Measurements from ENCODE around the gene PODXL2.
"Not testable (repeated sequence)": the region's sequence is repeated elsewhere in the genome, so short reads cannot be mapped to it uniquely, and the experiment has no call there.

PODXL2 gene

DNA sequence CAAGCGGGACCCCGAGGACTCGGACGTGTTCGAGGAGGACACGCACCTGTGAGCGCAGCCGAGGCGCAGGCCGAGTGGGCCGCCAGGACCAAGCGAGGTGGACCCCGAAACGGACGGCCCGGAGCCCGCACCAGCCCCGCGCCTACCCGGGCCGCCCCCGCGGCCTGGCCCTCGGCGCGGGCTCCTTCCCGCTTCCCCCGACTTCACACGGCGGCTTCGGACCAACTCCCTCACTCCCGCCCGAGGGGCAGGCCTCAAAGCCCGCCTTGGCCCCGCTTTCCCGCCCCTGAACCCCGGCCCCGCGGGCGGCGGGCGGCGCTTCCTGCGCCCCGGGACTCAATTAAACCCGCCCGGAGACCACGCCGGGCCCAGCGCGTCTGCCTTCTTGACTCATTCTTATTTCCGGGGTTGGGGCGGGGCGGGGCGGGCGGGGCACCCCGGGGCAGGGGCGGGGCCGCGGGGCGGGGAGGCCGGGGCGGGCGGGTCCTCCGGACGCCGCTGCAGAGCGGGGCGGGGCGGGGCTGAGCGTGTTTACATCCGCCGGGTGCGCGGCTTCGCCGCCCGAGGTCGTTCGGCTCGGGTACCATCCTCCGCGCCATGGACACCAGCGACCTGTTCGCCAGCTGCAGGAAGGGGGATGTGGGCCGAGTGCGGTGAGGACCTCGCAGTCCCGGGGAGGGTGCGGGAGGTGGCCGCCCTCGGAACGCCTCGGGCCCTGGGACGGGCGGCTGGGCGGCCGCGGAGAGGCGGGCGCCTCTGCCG lies 43.6 kb downstream of the PODXL2 start, which contains the start of gene ABTB1:
Gene ABTB1 (plus strand): TSS at position 524 of the 762 bp plus-strand sequence. CDS start 74 bp downstream, at position 598.
- no peak for DNase-seq (ENCODE audit: low read depth, low spot score)
- H3K27ac ChIP-seq, result peak within 1 kb of the TSS; percentile 60

DNA sequence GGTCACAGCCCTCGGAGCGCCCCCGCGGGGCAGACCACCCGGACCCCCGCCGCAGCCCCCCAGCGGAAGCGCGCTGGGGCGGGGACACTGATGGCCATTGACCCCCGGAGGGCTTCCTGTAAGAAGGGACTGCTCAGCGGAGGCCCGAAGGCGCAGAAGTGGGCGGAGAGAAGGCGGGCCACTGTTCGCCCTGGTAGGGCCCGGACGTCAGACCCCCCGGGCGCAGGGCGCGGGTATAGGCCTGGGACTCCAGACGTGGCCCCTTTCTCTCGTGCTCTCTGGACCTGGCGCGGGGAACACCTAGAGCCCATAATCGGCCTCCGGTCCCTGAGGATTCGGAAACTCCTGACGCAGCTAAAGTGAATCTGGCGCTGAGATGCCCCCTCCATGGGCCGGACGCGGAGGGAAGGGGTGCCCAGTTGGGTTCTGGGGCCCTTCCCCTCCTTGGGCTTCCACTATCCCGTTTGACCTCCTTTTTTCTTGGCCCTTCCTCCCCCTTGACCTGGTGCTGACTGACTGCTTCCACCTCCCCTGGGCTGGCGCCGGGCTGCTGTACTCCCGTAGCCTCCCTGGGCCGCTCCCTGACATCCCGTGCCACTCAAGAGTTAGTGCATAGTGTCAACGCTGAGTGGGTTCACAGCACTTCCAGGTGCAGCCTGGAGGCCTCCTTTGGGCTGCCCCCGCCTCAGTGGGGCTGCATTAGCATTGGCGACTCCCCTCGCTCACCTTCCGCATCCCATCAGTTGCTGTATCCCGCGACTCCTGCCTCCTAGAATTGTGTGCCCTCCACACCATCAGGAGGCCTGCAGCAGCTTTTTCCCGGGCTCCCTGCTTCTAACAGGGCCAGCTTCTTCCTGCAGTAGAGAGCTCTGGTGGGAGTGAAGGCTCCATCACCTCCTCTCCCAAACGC lies 44.5 kb downstream of the PODXL2 start:
- DNase-seq (ENCODE audit: low read depth, low spot score), result no peak
- peak overlapping the region; percentile 60 for H3K27ac ChIP-seq

DNA sequence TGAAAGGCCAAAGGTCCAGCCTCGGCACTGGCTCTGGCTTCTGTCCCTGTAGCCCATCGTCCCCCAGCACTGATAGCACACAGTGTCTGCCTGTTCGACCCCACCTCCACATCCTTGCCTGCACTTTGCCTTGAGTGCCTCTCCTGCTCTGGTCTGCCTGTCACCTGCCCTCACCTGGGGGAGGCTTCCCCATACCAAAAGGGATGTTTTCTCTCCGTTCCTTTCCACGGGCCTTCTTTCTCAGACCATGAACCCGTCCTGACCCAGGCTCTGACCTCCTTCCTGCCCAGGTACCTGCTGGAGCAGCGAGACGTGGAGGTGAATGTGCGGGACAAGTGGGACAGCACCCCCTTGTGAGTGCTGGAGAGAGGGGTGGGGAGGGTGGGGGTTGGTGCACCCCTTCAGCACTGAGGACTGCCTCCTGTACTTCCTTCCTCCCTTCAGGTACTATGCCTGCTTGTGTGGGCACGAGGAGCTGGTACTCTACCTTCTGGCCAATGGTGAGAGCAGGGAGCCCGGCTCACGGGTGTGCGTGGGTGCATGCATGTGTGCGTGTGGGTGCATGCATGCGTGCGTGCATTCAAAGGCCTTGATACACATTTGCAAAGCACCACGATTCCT lies 45.2 kb downstream of the PODXL2 start:
- no peak for DNase-seq (ENCODE audit: low read depth, low spot score)
- H3K27ac ChIP-seq, result no peak overlapping the region

DNA sequence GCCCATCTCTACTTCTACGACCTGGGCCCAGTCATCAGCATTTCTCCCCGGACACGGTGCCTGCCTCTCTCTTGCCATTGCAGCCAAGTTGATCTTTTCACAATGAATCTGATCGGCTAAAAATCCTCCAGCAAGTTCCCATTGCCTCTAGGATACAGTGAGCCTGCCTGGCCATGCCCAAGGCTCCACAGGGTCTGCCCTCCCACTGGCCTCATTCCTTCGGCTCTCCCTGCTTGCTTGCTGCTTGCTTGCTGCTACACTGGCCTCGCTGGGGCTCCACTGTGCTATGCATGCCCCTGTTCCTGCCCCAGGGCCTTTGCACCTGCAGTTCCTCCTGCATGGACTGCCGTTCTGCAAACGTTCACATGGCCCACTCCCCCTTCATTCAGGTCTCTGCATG lies 45.8 kb downstream of the PODXL2 start:
- H3K27ac ChIP-seq, result no peak overlapping the region
- DNase-seq (ENCODE audit: low read depth, low spot score), result no peak

DNA sequence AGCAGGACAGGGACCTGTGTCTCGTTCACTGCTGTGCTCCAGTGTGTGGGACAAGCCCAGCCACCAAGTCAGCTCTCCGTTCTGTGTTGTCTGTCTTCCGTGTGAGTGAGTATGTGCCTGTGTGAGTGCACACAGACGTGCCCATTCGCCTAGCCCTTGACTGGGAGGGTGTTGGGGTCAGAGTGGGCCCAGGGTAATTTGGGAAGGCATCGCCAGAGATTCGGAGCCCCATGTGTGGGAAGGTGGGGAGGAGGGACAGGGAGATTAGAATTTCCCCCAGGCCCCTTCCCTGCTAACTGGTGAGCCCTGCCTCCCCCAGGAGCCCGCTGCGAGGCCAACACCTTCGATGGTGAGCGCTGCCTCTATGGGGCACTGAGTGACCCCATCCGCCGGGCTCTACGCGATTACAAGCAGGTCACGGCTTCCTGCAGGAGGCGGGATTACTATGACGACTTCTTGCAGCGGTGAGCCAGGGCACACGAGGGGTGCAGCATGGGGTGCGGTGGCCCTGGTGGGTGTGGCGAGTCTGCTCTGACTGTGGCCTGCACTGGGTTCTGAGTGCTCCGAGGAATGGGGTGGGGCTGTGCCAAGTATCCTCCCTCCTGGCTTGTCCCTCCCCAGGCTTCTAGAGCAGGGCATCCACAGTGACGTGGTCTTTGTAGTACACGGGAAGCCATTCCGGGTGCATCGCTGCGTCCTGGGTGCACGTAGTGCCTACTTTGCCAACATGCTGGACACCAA lies 46.8 kb downstream of the PODXL2 start:
- no peak for DNase-seq (ENCODE audit: low read depth, low spot score)

DNA sequence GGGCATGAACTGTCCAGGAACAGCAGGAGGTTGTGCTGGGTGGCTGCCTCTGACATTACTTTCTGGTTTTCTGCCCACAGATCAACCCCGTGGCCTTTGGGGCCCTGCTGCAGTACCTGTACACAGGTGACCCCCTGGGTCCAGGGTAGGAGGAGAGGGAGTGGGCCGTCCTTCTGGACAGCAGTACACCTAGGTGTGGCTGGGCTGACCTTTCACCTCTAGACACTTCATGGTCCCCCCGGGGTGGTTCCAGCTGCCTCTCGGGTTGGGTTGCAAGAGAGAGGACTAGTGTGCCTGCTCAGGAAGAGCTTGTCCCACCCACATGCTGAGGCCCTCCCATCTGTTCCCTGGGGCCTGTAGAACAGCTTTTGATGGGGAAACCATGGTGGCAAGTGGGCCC lies 47.5 kb downstream of the PODXL2 start:
- no peak for DNase-seq (ENCODE audit: low read depth, low spot score)
- no peak overlapping the region for H3K27ac ChIP-seq

More for the DNA sequence above, 46.8 kb downstream of the PODXL2 start:
- no peak overlapping the region for H3K27ac ChIP-seq

DNA sequence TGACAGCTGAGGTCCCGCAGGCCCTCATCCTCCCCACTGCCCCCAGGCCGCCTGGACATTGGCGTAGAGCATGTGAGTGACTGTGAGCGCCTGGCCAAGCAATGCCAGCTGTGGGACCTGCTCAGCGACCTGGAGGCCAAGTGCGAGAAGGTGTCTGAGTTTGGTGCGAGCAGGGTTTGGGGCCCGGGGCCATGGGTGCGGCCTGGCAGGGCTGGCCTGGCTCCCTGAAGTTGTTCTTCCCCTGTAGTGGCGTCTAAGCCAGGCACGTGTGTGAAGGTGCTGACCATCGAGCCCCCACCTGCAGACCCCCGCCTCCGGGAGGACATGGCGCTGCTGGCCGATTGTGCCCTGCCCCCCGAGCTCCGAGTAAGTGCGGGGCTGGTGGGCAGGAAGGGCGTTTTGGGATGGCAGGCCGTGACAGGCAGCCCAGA lies 48.0 kb downstream of the PODXL2 start:
- DNase-seq (ENCODE audit: low read depth, low spot score), result no peak
- H3K27ac ChIP-seq, result no peak overlapping the region

DNA sequence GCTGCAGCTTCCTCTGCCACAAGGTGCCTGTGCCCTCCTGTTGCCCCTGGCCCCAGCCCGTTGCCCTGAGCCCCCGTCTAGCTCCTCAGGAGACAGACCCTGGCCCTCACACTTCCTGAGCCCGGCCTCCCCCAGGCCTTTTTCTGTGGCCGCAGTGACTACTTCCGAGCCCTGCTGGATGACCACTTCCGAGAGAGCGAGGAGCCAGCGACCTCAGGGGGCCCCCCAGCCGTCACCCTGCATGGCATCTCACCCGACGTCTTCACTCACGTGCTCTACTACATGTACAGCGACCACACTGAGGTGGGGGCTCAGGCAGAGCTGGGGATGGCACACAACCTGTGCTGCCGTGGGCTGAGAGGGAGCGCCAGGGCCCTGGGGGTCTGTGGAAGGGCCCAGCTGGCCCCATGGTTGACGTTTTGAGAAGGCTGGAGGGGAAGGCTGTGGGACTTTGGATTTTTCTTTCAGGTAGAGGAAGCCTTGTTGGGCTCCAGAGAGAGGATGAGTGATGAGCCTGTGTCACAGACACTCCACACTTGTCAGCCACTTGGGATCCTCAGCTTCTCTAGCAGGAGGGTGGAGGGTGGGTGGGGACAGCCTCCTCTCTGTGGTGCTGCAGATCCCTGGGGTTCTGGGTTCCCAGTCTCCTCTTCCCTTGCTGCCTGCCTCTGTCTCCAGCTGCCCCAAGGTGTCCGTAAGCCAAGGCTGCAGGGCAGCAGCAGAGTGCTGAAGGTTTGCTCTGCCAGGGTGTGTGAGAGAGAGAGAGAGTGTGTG lies 48.7 kb downstream of the PODXL2 start:
- H3K27ac ChIP-seq, result no peak overlapping the region
- DNase-seq (ENCODE audit: low read depth, low spot score), result no peak

DNA sequence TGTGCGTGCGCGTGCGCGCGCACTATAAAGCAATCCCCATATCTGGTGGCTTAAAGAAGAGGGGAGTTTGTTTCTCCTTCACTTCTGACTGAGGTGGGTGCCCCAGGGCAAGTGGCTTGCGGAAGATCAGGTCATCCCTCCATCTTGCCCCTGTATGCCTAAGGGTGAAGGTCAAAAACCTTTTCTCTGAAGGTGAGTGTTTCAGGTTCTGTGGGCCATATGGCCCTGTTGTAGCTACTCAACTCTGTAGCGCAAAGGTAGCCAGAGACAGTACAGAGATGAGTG lies 49.3 kb downstream of the PODXL2 start:
- DNase-seq (ENCODE audit: low read depth, low spot score), result no peak
- no peak overlapping the region for H3K27ac ChIP-seq

DNA sequence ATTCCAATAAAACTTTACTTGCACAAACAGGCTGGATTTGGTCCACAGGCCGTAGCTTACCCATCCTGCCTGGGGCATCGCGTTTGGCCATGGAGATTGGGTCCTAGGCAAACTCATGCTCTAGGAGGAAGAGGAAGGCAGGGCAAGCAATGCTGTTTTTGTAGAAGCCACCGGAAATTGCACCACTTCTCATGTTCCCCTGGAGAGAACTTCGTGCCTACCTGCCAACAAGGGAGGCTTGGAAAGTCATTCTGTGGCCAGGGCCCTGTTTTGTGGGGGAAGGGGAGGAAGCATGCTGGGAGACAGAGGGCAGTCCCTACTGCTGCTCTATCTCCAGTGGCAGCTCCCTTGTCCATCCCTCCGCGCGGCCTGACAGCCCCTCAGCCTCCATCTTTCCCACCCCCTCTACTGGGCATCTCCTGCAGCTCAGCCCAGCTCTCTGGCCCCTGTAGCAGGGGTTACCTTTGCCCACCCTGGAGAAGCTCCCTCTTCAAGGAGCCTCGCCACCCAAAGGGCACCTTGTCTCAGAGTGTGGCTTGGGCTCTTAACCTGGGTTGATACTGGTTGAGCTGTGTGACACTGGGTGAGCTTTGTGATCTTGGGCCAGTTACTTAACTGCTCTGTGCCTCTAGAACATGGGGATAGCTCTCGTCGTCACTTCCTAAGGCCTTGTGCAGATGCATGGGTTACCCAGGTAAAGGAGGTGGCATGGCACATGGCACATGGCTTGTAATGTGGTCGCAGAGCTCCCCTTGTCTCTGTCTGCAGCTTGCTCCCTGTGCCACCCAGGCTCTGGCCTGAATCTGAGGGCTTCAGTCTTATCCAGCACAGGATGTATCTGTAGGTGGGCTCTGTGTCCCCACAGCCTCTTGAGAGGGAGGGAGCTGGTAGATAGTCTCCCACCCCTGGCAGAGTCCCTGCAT lies 49.9 kb downstream of the PODXL2 start:
- H3K27ac ChIP-seq, result no peak overlapping the region
- DNase-seq (ENCODE audit: low read depth, low spot score), result no peak

DNA sequence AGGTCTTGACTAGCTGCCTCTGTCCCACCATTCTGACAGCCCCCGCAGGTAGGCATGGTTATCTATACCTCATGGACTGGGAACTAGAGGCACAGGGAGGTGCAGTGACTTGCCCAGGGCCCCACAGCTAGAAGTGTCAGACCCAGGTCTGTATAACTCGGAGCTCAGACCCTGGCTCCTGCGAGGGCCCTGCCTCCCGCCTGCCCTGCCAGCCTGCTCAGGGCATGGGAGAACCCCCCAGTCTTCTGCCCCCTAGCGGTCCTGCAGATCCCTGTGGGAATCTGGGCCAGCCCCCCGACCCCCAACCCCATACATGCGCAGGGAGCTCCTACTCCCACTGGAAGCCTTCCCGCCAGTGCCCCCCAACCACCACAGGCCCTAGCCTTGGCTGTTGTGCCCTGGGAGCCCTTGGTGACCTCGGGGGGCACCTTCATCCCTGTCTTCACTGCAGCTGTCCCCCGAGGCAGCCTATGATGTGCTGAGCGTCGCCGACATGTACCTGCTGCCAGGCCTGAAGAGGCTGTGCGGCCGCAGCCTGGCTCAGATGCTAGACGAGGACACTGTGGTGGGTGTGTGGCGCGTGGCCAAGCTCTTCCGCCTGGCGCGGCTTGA lies 50.7 kb downstream of the PODXL2 start:
- H3K27ac ChIP-seq, result no peak overlapping the region
- DNase-seq (ENCODE audit: low read depth, low spot score), result no peak

DNA sequence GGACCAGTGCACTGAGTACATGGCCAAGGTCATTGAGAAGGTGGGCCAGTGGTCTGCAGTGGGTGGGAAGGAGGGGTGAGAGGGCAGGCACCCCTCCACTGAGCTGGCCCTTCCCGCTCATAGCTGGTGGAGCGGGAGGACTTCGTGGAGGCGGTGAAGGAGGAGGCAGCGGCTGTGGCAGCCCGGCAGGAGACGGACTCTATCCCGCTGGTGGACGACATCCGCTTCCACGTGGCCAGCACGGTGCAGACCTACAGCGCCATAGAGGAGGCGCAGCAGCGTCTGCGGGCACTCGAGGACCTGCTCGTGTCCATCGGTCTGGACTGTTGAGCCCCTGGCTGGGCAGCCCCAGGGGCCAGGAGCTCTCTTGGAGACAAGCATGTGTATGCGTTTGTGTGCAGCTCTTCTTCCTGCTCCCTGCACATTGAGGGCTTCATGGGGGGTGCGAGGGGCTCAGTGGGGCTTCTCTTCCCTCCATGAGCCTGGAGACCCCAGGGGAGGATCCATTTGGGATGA lies 51.2 kb downstream of the PODXL2 start:
- no peak for DNase-seq (ENCODE audit: low read depth, low spot score)
- no peak overlapping the region for H3K27ac ChIP-seq

DNA sequence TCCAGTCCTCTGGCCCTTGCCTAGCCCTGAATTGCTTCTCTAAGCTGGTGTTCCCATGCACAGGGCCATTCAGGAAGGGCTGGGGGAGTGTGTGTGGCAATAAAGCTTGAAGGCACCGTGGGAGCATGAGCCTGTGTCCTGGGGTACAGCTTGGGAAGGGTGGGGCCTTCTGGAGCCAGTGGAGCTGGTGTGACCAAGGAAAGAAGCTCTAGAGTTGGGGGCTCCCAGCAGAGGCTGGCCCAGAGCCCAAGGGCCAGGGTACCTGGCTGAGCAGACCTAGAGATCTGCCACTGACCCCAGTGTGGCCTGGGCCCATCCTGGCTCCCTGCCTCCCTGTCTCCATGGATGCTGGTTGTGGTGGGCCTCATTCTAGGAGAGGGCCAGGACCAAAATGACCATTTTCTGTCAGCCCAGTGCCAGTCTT lies 51.8 kb downstream of the PODXL2 start:
- no peak for DNase-seq (ENCODE audit: low read depth, low spot score)
- no peak overlapping the region for H3K27ac ChIP-seq

DNA sequence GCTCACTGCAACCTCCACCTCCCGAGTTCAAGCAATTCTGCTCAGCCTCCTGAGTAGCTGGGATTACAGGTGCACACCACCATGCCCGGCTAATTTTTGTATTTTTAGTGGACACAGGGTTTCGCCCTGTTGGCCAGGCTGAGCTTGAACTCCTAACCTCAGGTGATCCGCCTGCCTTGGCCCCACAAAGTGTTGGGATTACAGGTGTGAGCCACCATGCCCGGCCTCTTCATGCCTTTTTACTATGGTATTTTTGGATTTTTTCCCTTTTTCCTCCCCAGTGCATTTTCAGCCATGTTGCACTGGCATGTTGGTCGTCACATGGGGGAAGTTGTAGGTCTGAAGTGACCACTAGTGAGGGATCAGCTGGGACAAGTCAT lies 53.2 kb downstream of the PODXL2 start:
- DNase-seq (ENCODE audit: low read depth, low spot score); H3K27ac ChIP-seq: not testable (repeated sequence)

DNA sequence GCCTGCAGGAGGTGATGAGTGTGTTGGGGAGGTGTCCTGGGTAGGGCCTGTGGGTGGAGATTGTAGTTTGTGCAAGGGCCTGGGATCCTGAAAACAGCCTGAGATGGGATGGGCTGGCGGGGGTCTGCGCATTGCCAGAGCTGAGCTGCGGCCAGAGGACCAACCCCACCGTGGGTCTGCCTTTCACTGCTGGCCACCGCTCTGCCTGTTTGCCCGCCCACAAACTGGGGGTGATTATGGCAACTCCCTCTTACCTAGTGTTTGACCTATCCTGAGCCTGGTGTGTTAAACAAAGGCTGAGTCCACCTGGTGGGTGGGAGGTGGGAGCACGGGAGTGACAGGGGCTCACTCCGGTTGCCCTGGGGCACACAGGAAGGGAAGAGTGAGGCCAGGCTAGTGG lies 53.6 kb downstream of the PODXL2 start:
- no peak overlapping the region for H3K27ac ChIP-seq
- DNase-seq (ENCODE audit: low read depth, low spot score), result no peak

DNA sequence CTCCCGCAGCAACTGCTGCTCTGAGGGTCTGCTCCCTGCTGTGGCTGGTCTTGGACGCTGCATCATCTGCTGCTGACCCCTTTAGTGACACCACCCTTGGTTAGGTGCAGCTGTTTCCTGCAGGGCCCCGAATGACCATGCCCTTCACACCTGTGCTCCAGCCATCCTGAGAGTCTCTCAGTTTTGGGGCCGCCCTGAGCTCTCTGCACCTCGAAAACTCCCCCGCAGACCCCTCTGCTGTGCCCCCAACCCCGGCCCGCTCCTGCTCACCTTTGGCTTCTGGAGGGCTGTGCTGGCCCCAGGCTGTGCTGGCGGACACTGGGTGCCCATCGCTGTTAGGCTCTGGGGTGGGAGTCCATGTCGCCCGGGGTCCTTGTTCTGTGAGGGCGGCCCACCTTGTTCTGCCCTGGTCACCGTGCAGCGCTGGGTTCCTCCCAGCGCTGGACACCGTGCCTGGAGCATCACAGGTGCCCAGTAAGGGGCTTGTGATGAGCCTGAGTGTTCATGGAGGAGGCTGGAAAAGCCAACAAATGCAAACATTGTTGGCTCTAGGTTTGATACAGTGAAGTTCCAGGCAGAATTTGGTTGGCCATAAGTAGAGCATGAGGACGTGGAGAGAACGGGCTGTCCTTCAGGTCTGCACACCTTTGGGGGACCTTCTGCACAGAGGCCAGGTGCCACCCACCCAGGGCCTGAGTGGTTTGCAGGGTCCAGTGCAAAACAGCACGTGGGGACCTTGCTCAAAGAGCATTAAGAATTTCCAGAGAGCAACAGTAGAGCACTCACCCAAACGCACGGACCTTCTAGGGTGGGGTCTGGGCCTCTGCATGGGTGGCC lies 56.1 kb downstream of the PODXL2 start:
- H3K27ac ChIP-seq, result no peak overlapping the region
- DNase-seq (ENCODE audit: low read depth, low spot score), result no peak
